ENCODE results near the gene NXPH2.
A peak's percentile ranks its signal among the peaks of the same experiment; 100 is the strongest.
"Not testable (repeated sequence)": the region's sequence is repeated elsewhere in the genome, so short reads cannot be mapped to it uniquely, and the experiment has no call there.

Gene NXPH2

DNA sequence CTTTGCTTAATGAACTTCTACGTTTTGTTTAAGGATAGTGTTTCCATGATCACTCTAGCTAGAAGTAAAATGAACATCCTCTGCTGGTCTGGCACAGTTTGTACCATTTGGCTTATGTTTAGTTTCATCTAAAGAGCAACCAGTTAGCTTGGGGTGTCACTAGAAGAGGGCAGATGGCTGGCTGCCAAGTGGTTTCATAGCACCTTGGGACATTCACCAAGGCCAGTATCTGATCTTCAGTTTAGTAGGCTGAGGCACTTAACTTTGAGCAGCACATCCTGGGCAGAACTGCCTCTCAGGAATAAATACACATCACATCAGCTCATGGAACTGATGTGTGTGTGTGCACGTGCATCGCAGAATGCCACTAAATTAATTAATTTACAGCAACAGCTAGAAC is 68.4 kb downstream of the NXPH2 start:
- no peak for DNase-seq (ENCODE audit: low read depth in 2 of 2)

GRCh38 chr2:138708682-138709241 is 71.4 kb downstream of the NXPH2 start:
- DNase-seq (ENCODE audit: low read depth in 2 of 2) = no peak

DNA sequence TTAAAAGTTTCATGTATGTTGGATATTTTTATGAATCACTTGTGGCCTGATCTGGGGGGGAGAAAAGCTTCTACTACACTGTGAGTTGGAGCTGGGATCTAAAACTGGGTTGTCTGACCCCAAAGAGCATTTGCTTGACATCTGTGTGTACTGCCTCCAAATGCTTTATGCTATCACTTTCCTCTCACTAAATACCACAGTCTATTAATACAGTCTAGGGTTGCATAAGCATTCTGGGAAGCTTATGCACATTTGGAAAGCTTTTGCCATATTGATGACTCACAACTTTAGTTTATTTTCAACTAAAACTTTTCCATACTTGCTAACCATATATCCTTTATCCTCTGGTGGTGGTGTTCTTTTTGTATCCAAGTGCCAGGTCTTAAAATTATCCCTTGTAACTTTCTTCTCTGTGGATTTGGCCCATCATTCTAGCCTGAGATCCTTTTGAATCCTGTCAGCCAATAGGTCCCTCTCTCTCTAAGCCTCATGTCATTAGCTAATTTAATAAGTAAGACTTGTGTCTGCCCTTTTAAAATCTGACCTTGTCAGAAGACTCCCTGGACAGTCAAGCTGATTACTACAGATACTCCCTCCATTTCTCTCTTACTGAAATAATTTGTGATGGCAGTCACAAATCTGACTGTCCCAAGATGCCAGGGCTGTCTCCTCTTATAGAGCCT is 72.7 kb downstream of the NXPH2 start:
- DNase-seq (ENCODE audit: low read depth in 2 of 2) = no peak

GRCh38 chr2:138703242-138703641 is 76.9 kb downstream of the NXPH2 start:
- no peak for DNase-seq (ENCODE audit: low read depth in 2 of 2)

- no peak for DNase-seq (ENCODE audit: low read depth in 2 of 2)
Measured at GRCh38 chr2:138700716-138701115, 79.5 kb downstream of the NXPH2 start.

GRCh38 chr2:138699421-138699820 is 80.8 kb downstream of the NXPH2 start:
- DNase-seq (ENCODE audit: low read depth in 2 of 2) = no peak

DNA sequence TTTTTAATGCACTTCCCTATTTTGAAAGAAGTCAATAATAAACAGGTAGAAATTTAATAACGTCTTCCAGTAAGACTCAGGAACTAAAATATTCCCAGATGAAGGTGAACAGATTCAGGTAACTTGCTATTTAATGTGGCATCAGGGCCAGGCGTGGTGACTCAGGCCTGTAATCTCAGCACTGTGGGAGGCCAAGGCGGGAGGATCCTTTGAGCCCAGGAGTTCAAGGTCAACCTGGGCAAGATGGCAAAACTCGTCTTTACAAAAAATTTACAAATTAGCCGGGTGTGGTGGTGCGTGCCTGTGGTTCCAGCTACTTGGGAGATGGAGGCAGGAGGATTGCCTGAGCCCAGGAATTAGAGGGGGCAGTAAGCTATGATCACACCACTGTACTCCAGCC is 81.8 kb downstream of the NXPH2 start:
- DNase-seq (ENCODE audit: low read depth in 2 of 2) = no peak

- no peak for DNase-seq (ENCODE audit: low read depth in 2 of 2)
Measured at GRCh38 chr2:138691667-138692066, 88.5 kb downstream of the NXPH2 start.

DNA sequence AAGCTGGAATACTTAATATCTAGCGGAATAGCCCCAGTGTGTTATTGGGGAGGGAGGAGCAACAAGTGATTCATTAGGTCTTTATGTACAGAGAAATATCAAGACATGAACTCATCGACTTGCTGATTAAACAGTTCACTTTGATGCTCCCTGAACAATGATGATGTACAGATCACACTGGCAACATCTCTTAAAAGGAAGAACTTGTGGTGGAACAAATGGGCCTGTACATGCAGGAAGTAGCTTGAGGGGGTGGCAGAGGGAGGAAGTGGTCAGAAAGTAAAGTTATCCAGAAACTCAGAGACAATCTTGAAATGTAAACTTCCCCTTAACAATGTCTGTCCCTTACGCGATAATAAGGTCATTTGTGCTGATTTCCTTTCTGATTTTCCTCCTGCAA is 90.5 kb downstream of the NXPH2 start:
- peak in 1 of 2 donors; percentile 1 for DNase-seq (ENCODE audit: low read depth in 2 of 2)

GRCh38 chr2:138682163-138682562 is 98.0 kb downstream of the NXPH2 start:
- no peak for DNase-seq (ENCODE audit: low read depth in 2 of 2)

- DNase-seq (ENCODE audit: low read depth in 2 of 2) = no peak
Measured at GRCh38 chr2:138677221-138677620, 103.0 kb downstream of the NXPH2 start.

DNA sequence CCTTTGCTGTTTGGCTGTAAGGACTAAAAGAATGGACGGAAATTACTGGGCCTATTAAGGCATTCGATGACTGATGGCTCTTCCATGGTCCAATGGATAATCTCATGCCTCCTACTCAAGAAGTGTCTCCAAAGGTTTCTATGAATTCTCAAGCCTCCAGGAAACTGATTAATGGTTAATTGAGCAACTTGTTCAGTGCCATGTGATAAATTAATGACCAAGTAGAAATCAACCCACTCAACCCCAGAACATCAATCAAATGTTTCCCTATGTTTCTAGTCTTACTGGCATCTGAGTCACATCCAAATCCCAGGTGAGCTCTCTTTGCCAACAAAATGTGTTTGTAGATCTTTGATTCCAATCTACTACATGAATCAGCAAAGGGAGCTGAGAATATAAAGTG is 103.6 kb downstream of the NXPH2 start:
- no peak for DNase-seq (ENCODE audit: low read depth in 2 of 2)

DNA sequence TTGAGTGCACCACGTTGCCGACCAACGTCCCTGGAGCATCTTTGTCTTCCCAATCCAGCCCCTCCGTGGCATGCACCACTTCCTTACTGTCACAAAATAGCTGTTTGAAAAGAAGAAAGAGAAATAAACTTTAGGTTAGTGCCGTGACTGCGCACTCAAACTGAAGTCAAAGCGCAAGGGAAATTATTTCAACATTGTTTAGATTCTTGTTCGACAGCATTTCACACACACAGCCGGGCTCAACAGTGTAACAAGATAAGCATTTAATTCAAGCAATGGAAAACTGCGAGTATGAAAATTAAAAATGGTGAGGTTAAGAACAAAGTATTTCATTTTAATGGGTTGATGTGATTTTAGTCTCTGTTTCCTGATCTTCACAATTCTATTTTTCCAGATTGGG is 108.6 kb downstream of the NXPH2 start:
- no peak for DNase-seq (ENCODE audit: low read depth in 2 of 2)

DNA sequence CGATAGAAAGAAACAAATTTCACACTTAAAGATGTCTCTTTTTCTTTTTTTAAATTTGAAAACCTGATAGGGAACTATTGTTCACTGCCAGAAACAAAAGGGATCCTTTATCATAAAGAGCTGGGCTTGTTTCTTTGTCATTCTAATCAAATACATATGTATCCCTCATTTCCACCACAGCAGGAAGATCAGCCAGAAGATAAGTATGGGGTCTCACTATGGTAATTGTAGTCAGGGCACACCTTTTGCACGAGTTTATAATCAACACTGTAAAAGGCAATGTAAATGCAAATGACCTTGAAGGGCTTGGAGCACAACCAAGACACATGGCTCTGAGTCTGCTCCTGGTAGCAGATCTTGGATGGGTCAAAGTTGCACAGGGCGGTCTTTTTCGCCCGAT is 109.5 kb downstream of the NXPH2 start:
- DNase-seq (ENCODE audit: low read depth in 2 of 2) = no peak

GRCh38 chr2:138665937-138666336 is 114.3 kb downstream of the NXPH2 start:
- DNase-seq (ENCODE audit: low read depth in 2 of 2) = no peak

- DNase-seq (ENCODE audit: low read depth in 2 of 2) = no peak
Measured at GRCh38 chr2:138658187-138658894, 121.8 kb downstream of the NXPH2 start.

DNA sequence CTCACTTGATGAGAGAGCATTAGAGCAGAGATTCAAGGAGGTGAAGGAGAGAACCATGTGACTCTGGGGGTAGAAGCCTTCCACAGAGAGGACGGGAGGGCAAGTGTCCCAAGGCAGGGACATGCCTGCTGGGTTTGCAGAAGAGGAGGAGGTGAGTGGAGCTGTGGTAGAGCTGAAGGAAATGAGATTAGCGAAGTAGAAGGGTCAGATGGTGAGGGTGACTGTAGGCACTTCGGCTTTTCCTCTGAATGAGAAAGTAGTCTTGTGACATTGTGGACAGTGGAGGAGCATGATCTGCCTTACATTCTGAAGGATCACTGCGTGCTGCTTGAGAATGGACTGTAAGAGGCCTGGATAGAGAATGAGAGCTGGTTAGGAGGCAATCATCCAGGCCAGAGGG is 126.0 kb downstream of the NXPH2 start:
- DNase-seq (ENCODE audit: low read depth in 2 of 2) = no peak

GRCh38 chr2:138652378-138652777 is 127.8 kb downstream of the NXPH2 start:
- no peak for DNase-seq (ENCODE audit: low read depth in 2 of 2)

- no peak for DNase-seq (ENCODE audit: low read depth in 2 of 2)
Measured at GRCh38 chr2:138649571-138649970, 130.6 kb downstream of the NXPH2 start.

GRCh38 chr2:138648606-138649005 is 131.6 kb downstream of the NXPH2 start:
- no peak for DNase-seq (ENCODE audit: low read depth in 2 of 2)

DNA sequence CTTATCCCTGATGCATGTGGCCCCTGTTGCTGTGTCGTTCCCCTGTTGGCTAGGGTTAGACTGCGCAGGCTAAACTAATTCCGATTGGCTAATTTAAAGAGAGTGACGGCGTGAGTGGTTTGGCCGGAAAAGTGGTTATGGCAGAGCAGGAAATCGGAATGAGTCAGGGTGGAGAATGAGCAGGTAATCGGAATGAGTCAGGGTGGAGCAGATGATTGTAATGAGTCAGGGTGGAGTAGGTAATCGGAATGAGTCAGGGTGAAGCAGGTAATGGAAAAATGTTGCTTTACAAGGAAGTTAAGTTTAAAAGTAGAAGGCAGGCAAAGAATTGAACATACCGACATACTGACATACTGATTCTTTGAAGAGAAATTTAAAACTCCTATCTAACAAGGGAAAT is 135.4 kb downstream of the NXPH2 start:
- DNase-seq (ENCODE audit: low read depth in 2 of 2) = not testable (repeated sequence)

- no peak for DNase-seq (ENCODE audit: low read depth in 2 of 2)
Measured at GRCh38 chr2:138640921-138641676, 139.1 kb downstream of the NXPH2 start.

DNA sequence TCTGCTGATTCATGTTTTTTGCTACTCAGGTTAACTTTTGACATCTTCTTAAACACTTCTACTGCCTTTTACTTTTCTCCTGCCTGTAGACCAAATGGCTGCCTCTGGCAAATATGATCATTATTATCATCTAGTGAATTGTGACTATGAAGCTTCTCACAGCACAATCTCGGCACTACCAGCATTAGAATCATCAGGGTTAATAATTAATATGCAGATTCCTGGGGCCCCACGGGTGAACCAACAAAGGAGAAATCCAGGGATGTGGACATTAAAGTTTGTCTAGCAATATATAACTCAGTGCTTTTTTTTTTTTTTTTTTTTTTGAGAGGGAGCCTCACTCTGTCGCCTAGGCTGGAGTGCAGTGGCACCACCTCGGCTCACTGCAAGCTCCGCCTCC is 142.5 kb downstream of the NXPH2 start:
- no peak for DNase-seq (ENCODE audit: low read depth in 2 of 2)

Measured in stimulated activated CD8-positive, alpha-beta memory T cell treated with anti-CD3 and anti-CD28 coated beads, Interleukin-15, amount 100 ng/mL, for 4 hours (primary cell).